HG03280 (cell line): ENCODE data around the gene FCHO2.

Experiments used
- ATAC-seq: cut with Tn5 transposase; IDR thresholded peaks from one replicate; pipeline ENCODE4 v1.9.1; 2021; ENCODE audit warnings: mild to moderate bottlenecking, moderate library complexity; ENCODE audit not compliant: unreplicated experiment

The FCHO2 gene

GRCh38 chr5:73111536-73111935, 155.7 kb downstream of the FCHO2 start:
- ATAC-seq, result no peak

- no peak for ATAC-seq
Observed at GRCh38 chr5:73112359-73112758, 156.5 kb downstream of the FCHO2 start.

- no peak for ATAC-seq
Observed at GRCh38 chr5:73114044-73114688, 158.3 kb downstream of the FCHO2 start.

- ATAC-seq, result no peak
Observed at GRCh38 chr5:73115399-73116051, 159.7 kb downstream of the FCHO2 start.

GRCh38 chr5:73116506-73116905, 160.7 kb downstream of the FCHO2 start:
- no peak for ATAC-seq

- ATAC-seq, result no peak
Observed at GRCh38 chr5:73117088-73117740, 161.4 kb downstream of the FCHO2 start.

- ATAC-seq, result no peak
Observed at GRCh38 chr5:73118391-73118973, 162.6 kb downstream of the FCHO2 start.

- ATAC-seq, result no peak
Observed at GRCh38 chr5:73119451-73120157, 163.8 kb downstream of the FCHO2 start.

GRCh38 chr5:73120222-73121118, 164.6 kb downstream of the FCHO2 start, which contains the start of gene TMEM171:
Gene TMEM171, plus strand, starts transcription at chr5:73120575. Its CDS starts 2,799 bp downstream, at chr5:73123374.
- no peak for ATAC-seq

- no peak for ATAC-seq
Observed at GRCh38 chr5:73121119-73121463, 165.2 kb downstream of the FCHO2 start.

GRCh38 chr5:73122875-73123810, 167.3 kb downstream of the FCHO2 start:
- no peak for ATAC-seq

- ATAC-seq, result no peak
Observed at GRCh38 chr5:73125289-73125688, 169.4 kb downstream of the FCHO2 start.

GRCh38 chr5:73126381-73126780, 170.5 kb downstream of the FCHO2 start:
- ATAC-seq, result no peak

GRCh38 chr5:73126957-73127356, 171.1 kb downstream of the FCHO2 start:
- no peak for ATAC-seq

GRCh38 chr5:73129143-73129542, 173.3 kb downstream of the FCHO2 start:
- no peak for ATAC-seq

GRCh38 chr5:73130811-73131210, 175.0 kb downstream of the FCHO2 start:
- ATAC-seq, result no peak

GRCh38 chr5:73131711-73132425, 176.0 kb downstream of the FCHO2 start:
- ATAC-seq, result no peak

- no peak for ATAC-seq
Observed at GRCh38 chr5:73132759-73133158, 176.9 kb downstream of the FCHO2 start.
